HFF-Myc (cell line): ENCODE data around the gene PDSS1.
"Not testable (repeated sequence)": the region's sequence is repeated elsewhere in the genome, so short reads cannot be mapped to it uniquely, and the experiment has no call there.

Experiments
- DNase-seq: peaks from one replicate; pipeline ENCODE4 v3.0.0-alpha.2; 2011; ENCODE audit warnings: low read depth; ENCODE audit errors: extremely low read depth
- H3K4me3 ChIP-seq: replicated peaks from 2 replicates; pipeline ENCODE4 v1.5.1; 2011; ENCODE audit warnings: low read depth, mild to moderate bottlenecking, control low read depth, low read length
- CTCF ChIP-seq: IDR thresholded peaks from 2 replicates; pipeline ENCODE4 v1.5.1; 2012; ENCODE audit warnings: mild to moderate bottlenecking, low read depth, low read length, control low read depth; ENCODE audit errors: missing control alignments

Gene PDSS1

DNA sequence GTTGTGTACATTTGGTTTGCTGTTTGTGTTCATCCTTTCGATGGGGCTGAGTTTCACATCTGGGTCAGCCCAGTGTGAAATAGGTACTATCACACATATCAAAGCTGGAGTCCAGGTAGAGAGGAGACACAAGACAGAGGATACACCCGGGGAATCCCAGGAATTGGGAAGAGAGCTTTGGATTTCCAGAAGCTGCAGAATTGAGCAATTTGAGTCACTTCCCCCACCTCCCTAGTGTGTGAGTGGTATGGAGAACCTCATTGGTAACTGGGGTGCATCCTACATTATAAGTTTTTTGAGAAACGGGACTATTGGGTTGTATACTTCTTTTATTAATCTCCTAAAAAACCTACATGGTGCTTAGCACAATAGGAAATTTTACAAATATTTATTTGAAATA, 12.1 kb upstream of the PDSS1 start:
- no peak for DNase-seq
- H3K4me3 ChIP-seq = no peak overlapping the region
- TF ChIP-seq CTCF = no peak

- TF ChIP-seq CTCF = no peak
- H3K4me3 ChIP-seq = no peak overlapping the region
- no peak for DNase-seq
Observed at GRCh38 chr10:26689399-26689798, 8.1 kb upstream of the PDSS1 start.

- DNase-seq = no peak
Observed at GRCh38 chr10:26690731-26691475, 6.6 kb upstream of the PDSS1 start.

DNA sequence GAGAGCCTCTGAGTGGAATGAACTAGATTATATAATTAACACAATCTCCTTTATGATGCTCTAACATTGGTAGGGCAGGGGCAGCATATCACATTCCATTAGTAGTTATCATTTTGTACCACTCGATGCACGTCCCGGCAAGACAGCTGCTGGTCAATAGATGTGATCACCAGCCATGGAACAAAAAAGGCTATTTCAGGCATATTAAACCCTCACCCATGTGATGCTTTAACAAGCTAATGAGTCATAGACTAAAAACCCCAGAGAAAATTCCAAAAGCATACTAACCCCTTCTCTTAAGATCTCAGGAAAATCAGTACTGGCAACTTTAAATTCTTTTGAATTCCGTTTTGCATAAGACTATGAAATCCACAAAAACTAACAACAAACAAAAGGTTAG, 3.0 kb upstream of the PDSS1 start:
- not testable (repeated sequence) for H3K4me3 ChIP-seq, DNase-seq

More at GRCh38 chr10:26690731-26691475, 6.6 kb upstream of the PDSS1 start:
- no peak for TF ChIP-seq CTCF
- H3K4me3 ChIP-seq = no peak overlapping the region

- no peak for TF ChIP-seq CTCF
- H3K4me3 ChIP-seq = peak overlapping the region; percentile 95
- DNase-seq = no peak
Observed at GRCh38 chr10:26696786-26697162, 727 bp upstream of the PDSS1 start.

- no peak for TF ChIP-seq CTCF
- no peak for DNase-seq
Observed at GRCh38 chr10:26697922-26698608, 564 bp downstream of the PDSS1 start.

GRCh38 chr10:26698909-26699308, 1.4 kb downstream of the PDSS1 start:
- peak overlapping the region; percentile 95 for H3K4me3 ChIP-seq
- no peak for TF ChIP-seq CTCF
- DNase-seq = no peak

More at GRCh38 chr10:26697922-26698608, 564 bp downstream of the PDSS1 start:
- H3K4me3 ChIP-seq = peak overlapping the region; percentile 95
